Smooth muscle cell (in vitro differentiated cells): Measurements from ENCODE around the gene TUBA3D. TPM values are rescaled to one million over a fixed set of nuclear protein-coding genes. Genes with fewer than 3 reads are reported as not detected.
"Not testable (repeated sequence)": the region's sequence is repeated elsewhere in the genome, so short reads cannot be mapped to it uniquely, and the experiment has no call there.

Experiments used
- DNase-seq: peaks from one replicate; lab custom pipeline; 2025; ENCODE audit not compliant: unreplicated experiment; lab: John Stamatoyannopoulos, UW
- H2AFZ ChIP-seq: fragments of 200-600 bp; sonication (generic); 2 replicates; pipeline ENCODE4 v1.6.0; 2016; ENCODE audit warnings: antibody characterized with exemption, low read depth, mild to moderate bottlenecking
- H3F3A ChIP-seq: fragments of 200-600 bp; sonication (generic); 2 replicates; pipeline ENCODE4 v1.6.0; 2017; ENCODE audit warnings: antibody characterized with exemption, low read depth
- H3K27ac ChIP-seq: fragments of 200-600 bp; sonication (generic); 2 replicates; pipeline ENCODE4 v1.5.1; 2016; ENCODE audit warnings: low read depth, mild to moderate bottlenecking
- H3K27me3 ChIP-seq: fragments of 200-600 bp; sonication (generic); 2 replicates; pipeline ENCODE4 v1.6.1; 2016; ENCODE audit warnings: low read depth, mild to moderate bottlenecking
- H3K36me3 ChIP-seq: fragments of 200-600 bp; sonication (generic); 2 replicates; pipeline ENCODE4 v1.5.1; 2016; ENCODE audit warnings: low read depth
- H3K4me1 ChIP-seq: fragments of 200-600 bp; sonication (generic); 2 replicates; pipeline ENCODE4 v1.5.1; 2016; ENCODE audit warnings: low read depth
- H3K4me2 ChIP-seq: fragments of 200-600 bp; sonication (generic); 2 replicates; pipeline ENCODE4 v1.6.0; 2016; ENCODE audit warnings: mild to moderate bottlenecking
- H3K4me3 ChIP-seq: fragments of 200-600 bp; sonication (generic); 2 replicates; pipeline ENCODE4 v1.5.1; 2016; ENCODE audit warnings: mild to moderate bottlenecking
- H3K79me2 ChIP-seq: fragments of 200-600 bp; sonication (generic); 2 replicates; pipeline ENCODE4 v1.6.0; 2016; ENCODE audit warnings: low read depth, mild to moderate bottlenecking
- H3K9ac ChIP-seq: fragments of 200-600 bp; sonication (generic); 2 replicates; pipeline ENCODE4 v1.6.0; 2016; ENCODE audit warnings: low read depth
- H3K9me3 ChIP-seq: fragments of 200-600 bp; sonication (generic); replicated peaks from 2 replicates; pipeline ENCODE4 v1.5.1; 2016; ENCODE audit warnings: low read depth
- H4K20me1 ChIP-seq: fragments of 200-600 bp; sonication (generic); 2 replicates; pipeline ENCODE4 v1.6.0; 2016; ENCODE audit warnings: low read depth
- CTCF ChIP-seq: fragments of 200-600 bp; sonication (generic); IDR thresholded peaks from 2 replicates; pipeline ENCODE4 v1.5.1; 2017; ENCODE audit warnings: borderline replicate concordance, mild to moderate bottlenecking, antibody characterized with exemption; ENCODE audit not compliant: insufficient read depth, poor library complexity, severe bottlenecking
- WGBS: methylation state at CpG from one replicate; pipeline ENCODE4 v1.1.7; 2016; ENCODE audit warnings: low lambda C conversion rate; 5-methylcytosine and 5-hydroxymethylcytosine counted together
- polyA plus RNA-seq: library from polyadenylated mRNA; unstranded; fragments of >200 nt; fragmentation: Nextera tagmentation; extraction: Ambion mirVana; gene quantifications from 2 replicates; pipeline ENCODE4 v1.2.1, GENCODE V29; 2016
- total RNA-seq: library from RNA; depleted of rRNA; stranded (reverse); fragments of >200 nt; gene quantifications from 2 replicates; pipeline ENCODE4 v1.2.3, GENCODE V29; 2014

The TUBA3D gene
- total and polyA plus RNA-seq, 2 experiments from 2014 or later = 0.14 TPM; not detected in 1

- Histone ChIP-seq H3K36me3 (no peaks in the 10 kb centered on the region), H3K9me3 (no peaks in the 10 kb centered on the region), H3K4me3 (peak overlapping the region; percentile 91), H3K27ac (peak overlapping the region; percentile 84), H2AFZ (peak overlapping the region; percentile 96), H3K4me1 (no peaks in the 10 kb centered on the region), H3K4me2 (peak overlapping the region; percentile 95), H3F3A (no peaks in the 10 kb centered on the region), H3K79me2 (peaks cover 43% of the 10 kb centered on the region), H4K20me1 (peaks cover 12% of the 10 kb centered on the region), H3K27me3 (no peaks in the 10 kb centered on the region), H3K9ac (peak overlapping the region; percentile 93)
- TF ChIP-seq CTCF = peak; percentile 67
- under 1% methylated on average over 57 of the region's 79 CpGs for WGBS
- peak; percentile 70 for DNase-seq
Measured at GRCh38 chr2:131492418-131493198, 16.7 kb downstream of the TUBA3D start.

- no peak for TF ChIP-seq CTCF
- H3K9me3 ChIP-seq = no peaks in the 10 kb centered on the region
- under 1% methylated on average over 40 of the region's 40 CpGs for WGBS
- no peak for DNase-seq
- H3K36me3 ChIP-seq = no peaks in the 10 kb centered on the region
- H3K27me3 ChIP-seq = no peaks in the 10 kb centered on the region
- peak overlapping the region; percentile 91 for H3K4me3 ChIP-seq
- no peaks in the 10 kb centered on the region for H3K4me1 ChIP-seq
- H3F3A ChIP-seq = no peaks in the 10 kb centered on the region
- peak overlapping the region; percentile 95 for H3K4me2 ChIP-seq
- H2AFZ ChIP-seq = peak overlapping the region; percentile 96
- H3K27ac ChIP-seq = peak overlapping the region; percentile 84
- H4K20me1 ChIP-seq = peaks cover 12% of the 10 kb centered on the region
- peaks cover 43% of the 10 kb centered on the region for H3K79me2 ChIP-seq
- peak overlapping the region; percentile 93 for H3K9ac ChIP-seq
Measured at GRCh38 chr2:131493199-131493968, 17.5 kb downstream of the TUBA3D start.

- H3K9ac ChIP-seq, H2AFZ ChIP-seq, H3K4me3 ChIP-seq, H3F3A ChIP-seq, H3K9me3 ChIP-seq, H3K36me3 ChIP-seq, DNase-seq, H3K27me3 ChIP-seq, H3K27ac ChIP-seq, H3K4me1 ChIP-seq, H3K4me2 ChIP-seq: not testable (repeated sequence)
- Histone ChIP-seq H4K20me1 (peaks cover 12% of the 10 kb centered on the region), H3K79me2 (peaks cover 43% of the 10 kb centered on the region)
- 100% methylated on average over 1 of the region's 1 CpG for WGBS
Measured at GRCh38 chr2:131495506-131495905, 19.6 kb downstream of the TUBA3D start.

- not testable (repeated sequence) for H3K36me3 ChIP-seq, H3K4me3 ChIP-seq, DNase-seq, H3K27me3 ChIP-seq, H3K27ac ChIP-seq, H2AFZ ChIP-seq, H3K9ac ChIP-seq, H3K4me2 ChIP-seq, H3F3A ChIP-seq, H3K9me3 ChIP-seq, H3K4me1 ChIP-seq
- WGBS = 69% methylated on average over 8 of the region's 8 CpGs
- Histone ChIP-seq H3K79me2 (peaks cover 37% of the 10 kb centered on the region), H4K20me1 (peaks cover 12% of the 10 kb centered on the region)
Measured at GRCh38 chr2:131498321-131498973, 22.5 kb downstream of the TUBA3D start.

- not testable (repeated sequence) for H3K9me3 ChIP-seq, H3K4me1 ChIP-seq, H3K36me3 ChIP-seq, H4K20me1 ChIP-seq, H2AFZ ChIP-seq, H3F3A ChIP-seq, DNase-seq, H3K9ac ChIP-seq, H3K27me3 ChIP-seq, H3K27ac ChIP-seq, H3K79me2 ChIP-seq, H3K4me3 ChIP-seq, H3K4me2 ChIP-seq
- 100% methylated on average over 4 of the region's 4 CpGs for WGBS
Measured at GRCh38 chr2:131503587-131503986, 27.7 kb downstream of the TUBA3D start.

GRCh38 chr2:131504082-131504750 lies 28.3 kb downstream of the TUBA3D start:
- not testable (repeated sequence) for H3K79me2 ChIP-seq, H4K20me1 ChIP-seq, H3K27ac ChIP-seq, H3K9me3 ChIP-seq, H3K4me3 ChIP-seq, H3F3A ChIP-seq, H3K27me3 ChIP-seq, H2AFZ ChIP-seq, H3K9ac ChIP-seq, H3K36me3 ChIP-seq, H3K4me1 ChIP-seq, H3K4me2 ChIP-seq, DNase-seq
- 96% methylated on average over 7 of the region's 7 CpGs for WGBS
